OCI-LY7 (cell line): Measurements from ENCODE around the gene HPDL.

Experiments used
- CTCF ChIP-seq: fragments of 200-600 bp; sonication (generic); conservative IDR thresholded peaks from 2 replicates; pipeline ENCODE4 v1.5.1; 2014; ENCODE audit warnings: mild to moderate bottlenecking, antibody characterized with exemption, low read length, moderate library complexity, mixed read lengths
- EZH2phosphoT487 ChIP-seq: fragments of 200-600 bp; sonication (generic); IDR thresholded peaks from 2 replicates; pipeline ENCODE4 v1.6.1; 2018; ENCODE audit warnings: low read depth, borderline replicate concordance, mild to moderate bottlenecking, mixed run types, antibody characterized with exemption, low read length, moderate library complexity, mixed read lengths

- TF ChIP-seq CTCF (no peak), EZH2phosphoT487 (no peak)
Observed at GRCh38 chr1:45299296-45299695, 27.4 kb upstream of the HPDL start.
